Esophagus squamous epithelium (tissue), 4 donors: ENCODE results near the gene RAMACL.

Experiments used
- CTCF ChIP-seq, 6 experiments: fragments of 450-650 bp in 4 of 6; fragments of 200-600 bp in 2 of 6; sonication (generic) in 2 of 6; IDR thresholded peaks; one replicate each; pipeline ENCODE4 v1.5.1; 2016 to 2019; ENCODE audit warnings: antibody characterized with exemption in 6 of 6, mild to moderate bottlenecking in 4 of 6, moderate library complexity in 4 of 6
- POLR2A ChIP-seq, 4 donors: fragments of 450-650 bp; IDR thresholded peaks; one replicate each; pipeline ENCODE4 v1.6.1; 2017; ENCODE audit warnings: antibody characterized with exemption in 4 of 4, mild to moderate bottlenecking in 4 of 4, moderate library complexity in 3 of 4

- TF ChIP-seq CTCF (IDR thresholded peaks at IDR 0.05) (no peak), POLR2A (IDR thresholded peaks at IDR 0.05) (no peak)
Measured at GRCh38 chr6:166629628-166630027, 43.1 kb upstream of the RAMACL start.
